HAP-1 (cell line): ENCODE data around the gene FLCN.

Experiments
- DNase-seq, 2 experiments: peaks; one replicate each; pipeline ENCODE4 v3.0.0-alpha.2; 2016 to 2020; ENCODE audit warnings: low spot score in 2 of 2
- H3K27me3 ChIP-seq: fragments of 250-450 bp; sonication (Bioruptor Pico); 2 replicates; pipeline ENCODE4 v1.5.1; 2020; ENCODE audit warnings: low read depth, mild to moderate bottlenecking, moderate library complexity
- H3K36me3 ChIP-seq: fragments of 250-450 bp; sonication (Bioruptor Pico); replicated peaks from 2 replicates; pipeline ENCODE4 v1.5.1; 2020; ENCODE audit warnings: mild to moderate bottlenecking
- H3K4me1 ChIP-seq: fragments of 250-450 bp; sonication (Bioruptor Pico); 2 replicates; pipeline ENCODE4 v1.5.1; 2020; ENCODE audit warnings: mild to moderate bottlenecking
- H3K4me3 ChIP-seq: fragments of 250-450 bp; sonication (Bioruptor Pico); 2 replicates; pipeline ENCODE4 v1.5.1; 2020; ENCODE audit warnings: mild to moderate bottlenecking, moderate library complexity
- H3K9me3 ChIP-seq: fragments of 250-450 bp; sonication (Bioruptor Pico); 2 replicates; pipeline ENCODE4 v1.5.1; 2020; ENCODE audit warnings: mild to moderate bottlenecking, moderate library complexity
- in situ Hi-C: fragments of 300-500 bp; cut with MboI; formaldehyde crosslinking; loops from 3 replicates; pipeline ENCODE4 v1.14.3; 2020; ENCODE audit warnings: low sequenced_read_pairs, inconsistent platforms, mixed read lengths

The FLCN gene

DNA sequence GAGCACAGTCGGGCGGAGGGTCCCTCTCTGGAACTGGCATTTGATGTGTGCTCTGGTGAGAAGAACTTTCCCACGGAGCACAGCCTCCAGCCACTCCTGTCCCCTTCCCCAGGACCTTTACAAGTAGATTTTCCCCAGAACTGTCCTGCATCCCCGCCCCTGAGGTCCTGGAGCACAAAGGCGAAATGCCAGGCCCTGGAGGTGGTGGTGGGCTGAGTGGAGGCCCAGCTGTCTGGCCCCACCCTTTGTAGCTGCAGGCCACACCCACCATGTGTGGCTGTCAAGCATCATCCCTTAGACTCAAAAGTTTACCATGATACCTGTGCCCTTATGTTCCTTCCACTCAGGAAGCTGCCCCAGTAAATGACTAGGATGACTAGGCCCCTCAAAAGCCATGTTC is 68.6 kb downstream of the FLCN start:
- Histone ChIP-seq H3K9me3 (no peaks in the 10 kb centered on the region), H3K4me1 (peaks cover 4% of the 10 kb centered on the region; the same call in 1 of the 2 replicates), H3K36me3 (peaks cover 23% of the 10 kb centered on the region), H3K27me3 (no peaks in the 10 kb centered on the region), H3K4me3 (no peak overlapping the region)
- DNase-seq, result no peak
- in situ Hi-C loops, result no loop called here

DNA sequence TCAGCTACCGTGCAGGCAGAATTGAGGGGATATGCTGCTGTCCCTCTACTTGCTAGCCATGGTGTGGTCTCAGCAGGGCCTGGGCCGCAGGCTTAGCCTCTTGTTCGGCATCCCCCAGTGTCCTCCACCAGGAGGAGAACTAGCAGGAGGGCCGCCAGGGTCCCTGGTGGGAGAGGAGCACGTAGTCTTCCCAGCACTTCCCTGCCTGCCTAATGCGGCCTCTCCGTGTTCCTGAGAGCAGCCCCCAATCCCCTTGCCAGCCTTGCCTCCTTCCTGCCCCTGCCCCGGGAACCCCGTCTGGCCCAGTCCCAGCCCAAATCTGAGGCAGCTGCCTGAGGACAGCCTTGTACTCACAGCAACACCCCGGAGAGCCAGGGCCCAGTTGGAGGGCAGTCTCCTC is 69.0 kb downstream of the FLCN start:
- DNase-seq, result no peak
- H3K4me3 ChIP-seq, result no peak overlapping the region
- no peaks in the 10 kb centered on the region for H3K9me3 ChIP-seq
- H3K36me3 ChIP-seq, result peaks cover 21% of the 10 kb centered on the region
- H3K4me1 ChIP-seq, result peaks cover 4% of the 10 kb centered on the region; the same call in 1 of the 2 replicates
- H3K27me3 ChIP-seq, result no peaks in the 10 kb centered on the region
- in situ Hi-C loops, result no loop called here

DNA sequence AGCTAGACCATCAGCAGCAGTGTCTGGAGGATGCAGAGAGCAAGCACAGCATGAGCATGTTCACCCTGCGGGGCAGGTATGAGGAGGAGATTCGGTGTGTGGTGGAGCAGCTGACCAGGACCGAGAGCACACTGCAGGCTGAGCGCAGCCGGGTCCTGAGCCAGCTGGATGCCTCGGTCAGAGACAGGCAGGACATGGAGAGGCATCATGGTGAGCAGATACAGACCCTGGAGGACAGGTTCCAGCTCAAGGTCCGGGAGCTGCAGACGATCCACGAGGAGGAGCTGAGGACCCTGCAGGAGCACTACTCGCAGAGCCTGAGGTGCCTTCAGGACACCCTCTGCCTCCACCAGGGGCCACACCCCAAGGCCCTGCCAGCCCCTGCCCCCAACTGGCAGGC is 69.6 kb downstream of the FLCN start:
- Histone ChIP-seq H3K27me3 (no peaks in the 10 kb centered on the region), H3K9me3 (no peaks in the 10 kb centered on the region), H3K4me3 (no peak overlapping the region), H3K4me1 (peaks cover under 1% of the 10 kb centered on the region; the same call in 1 of the 2 replicates), H3K36me3 (peaks cover 21% of the 10 kb centered on the region)
- in situ Hi-C loops, result no loop called here
- DNase-seq, result no peak

DNA sequence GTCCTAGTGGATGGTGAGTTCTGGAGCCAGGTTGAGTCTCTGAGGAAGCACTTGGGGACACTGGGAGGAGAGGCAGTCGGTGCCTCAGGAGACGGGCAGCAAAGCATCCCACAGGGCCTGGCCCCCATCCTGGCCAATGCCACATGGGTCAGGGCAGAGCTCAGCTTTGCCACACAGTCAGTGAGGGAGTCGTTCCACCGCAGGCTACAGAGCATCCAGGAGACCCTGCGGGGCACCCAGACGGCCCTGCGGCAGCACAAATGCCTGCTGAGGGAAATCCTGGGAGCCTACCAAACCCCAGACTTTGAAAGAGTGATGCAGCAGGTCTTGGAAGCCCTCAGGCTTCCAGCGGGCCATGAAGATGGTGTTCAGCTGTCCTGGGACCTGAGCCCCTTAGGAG is 70.5 kb downstream of the FLCN start:
- no peaks in the 10 kb centered on the region for H3K27me3 ChIP-seq
- H3K36me3 ChIP-seq, result peaks cover 23% of the 10 kb centered on the region
- no peak overlapping the region for H3K4me3 ChIP-seq
- no peak for DNase-seq
- no peaks in the 10 kb centered on the region for H3K4me1 ChIP-seq
- in situ Hi-C loops, result no loop called here
- no peaks in the 10 kb centered on the region for H3K9me3 ChIP-seq

DNA sequence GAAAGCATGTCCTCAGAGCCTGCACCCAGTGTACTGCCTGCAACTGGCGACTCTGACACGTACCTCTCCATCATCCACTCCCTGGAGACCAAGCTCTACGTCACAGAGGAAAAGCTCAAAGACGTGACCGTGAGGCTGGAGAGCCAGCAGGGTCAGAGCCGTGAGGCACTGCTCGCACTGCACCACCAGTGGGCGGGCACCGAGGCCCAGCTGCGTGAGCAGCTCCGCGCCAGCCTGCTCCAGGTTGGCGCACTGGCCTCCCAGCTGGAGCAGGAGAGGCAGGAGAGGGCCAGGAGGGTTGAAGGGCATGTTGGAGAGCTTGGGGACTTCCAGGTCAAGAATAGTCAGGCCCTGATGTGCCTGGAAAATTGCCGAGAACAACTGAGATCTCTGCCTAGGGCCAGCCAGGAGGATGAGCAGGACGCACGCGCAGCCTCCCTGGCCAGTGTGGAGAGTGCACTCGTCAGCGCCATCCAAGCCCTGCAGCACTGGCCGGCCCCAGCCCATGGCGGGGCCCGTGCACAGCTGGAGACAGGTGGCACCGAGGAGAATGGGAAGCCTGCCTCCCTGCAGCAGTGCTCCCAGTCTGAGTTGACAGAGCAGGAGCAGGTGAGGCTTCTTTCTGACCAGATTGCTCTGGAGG is 71.2 kb downstream of the FLCN start:
- no peak for DNase-seq
- H3K4me1 ChIP-seq, result no peaks in the 10 kb centered on the region
- no peak overlapping the region for H3K4me3 ChIP-seq
- no peaks in the 10 kb centered on the region for H3K27me3 ChIP-seq
- H3K36me3 ChIP-seq, result peaks cover 30% of the 10 kb centered on the region
- H3K9me3 ChIP-seq, result no peaks in the 10 kb centered on the region
- in situ Hi-C loops, result no loop called here

DNA sequence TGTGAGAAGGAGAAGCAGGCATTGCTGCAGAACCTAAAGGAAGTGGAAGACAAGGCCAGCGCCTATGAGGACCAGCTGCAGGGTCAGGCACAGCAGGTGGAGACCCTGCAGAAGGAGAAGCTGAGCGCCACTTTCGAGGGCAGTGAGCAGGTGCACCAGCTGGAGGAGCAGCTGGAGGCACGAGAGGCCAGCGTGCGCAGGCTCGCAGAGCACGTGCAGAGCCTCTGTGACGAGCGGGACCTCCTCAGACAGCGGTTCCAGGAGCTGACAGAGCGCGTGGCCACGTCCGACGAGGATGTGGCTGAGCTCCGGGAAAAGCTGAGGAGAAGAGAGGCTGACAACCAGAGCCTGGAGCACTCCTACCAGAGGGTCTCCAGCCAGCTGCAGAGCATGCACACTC is 72.3 kb downstream of the FLCN start:
- no peaks in the 10 kb centered on the region for H3K4me1 ChIP-seq
- peaks cover 37% of the 10 kb centered on the region for H3K36me3 ChIP-seq

DNA sequence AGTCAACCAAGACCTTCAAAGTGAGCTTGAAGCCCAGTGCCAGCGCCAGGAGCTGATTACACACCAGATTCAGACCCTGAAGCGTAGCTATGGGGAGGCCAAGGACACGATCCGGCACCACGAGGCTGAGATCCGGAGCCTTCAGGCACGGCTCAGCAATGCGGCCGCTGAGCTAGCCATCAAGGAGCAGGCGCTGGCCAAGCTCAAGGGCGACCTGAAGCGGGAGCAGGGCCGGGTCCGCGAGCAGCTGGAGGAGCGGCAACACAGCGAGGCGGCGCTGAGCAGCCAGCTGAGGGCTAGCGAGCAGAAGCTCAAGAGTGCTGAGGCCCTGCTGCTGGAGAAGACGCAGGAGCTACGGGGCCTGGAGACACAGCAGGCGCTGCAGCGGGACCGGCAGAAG is 72.8 kb downstream of the FLCN start:
- in situ Hi-C loops, result no loop called here
- H3K27me3 ChIP-seq, result no peaks in the 10 kb centered on the region
- no peak for DNase-seq
- no peak overlapping the region for H3K4me3 ChIP-seq
- H3K36me3 ChIP-seq, result peaks cover 41% of the 10 kb centered on the region
- no peaks in the 10 kb centered on the region for H3K9me3 ChIP-seq
- no peaks in the 10 kb centered on the region for H3K4me1 ChIP-seq

More for the DNA sequence above, 72.3 kb downstream of the FLCN start:
- in situ Hi-C loops, result no loop called here
- Histone ChIP-seq H3K27me3 (no peaks in the 10 kb centered on the region), H3K4me3 (no peak overlapping the region), H3K9me3 (no peaks in the 10 kb centered on the region)
- no peak for DNase-seq
